ENCODE data around the gene FSTL5. TPM values are rescaled to one million over a fixed set of nuclear protein-coding genes. Genes with fewer than 3 reads are reported as not detected.

FSTL5 gene
- total RNA-seq, 1 donor: not detected

DNA sequence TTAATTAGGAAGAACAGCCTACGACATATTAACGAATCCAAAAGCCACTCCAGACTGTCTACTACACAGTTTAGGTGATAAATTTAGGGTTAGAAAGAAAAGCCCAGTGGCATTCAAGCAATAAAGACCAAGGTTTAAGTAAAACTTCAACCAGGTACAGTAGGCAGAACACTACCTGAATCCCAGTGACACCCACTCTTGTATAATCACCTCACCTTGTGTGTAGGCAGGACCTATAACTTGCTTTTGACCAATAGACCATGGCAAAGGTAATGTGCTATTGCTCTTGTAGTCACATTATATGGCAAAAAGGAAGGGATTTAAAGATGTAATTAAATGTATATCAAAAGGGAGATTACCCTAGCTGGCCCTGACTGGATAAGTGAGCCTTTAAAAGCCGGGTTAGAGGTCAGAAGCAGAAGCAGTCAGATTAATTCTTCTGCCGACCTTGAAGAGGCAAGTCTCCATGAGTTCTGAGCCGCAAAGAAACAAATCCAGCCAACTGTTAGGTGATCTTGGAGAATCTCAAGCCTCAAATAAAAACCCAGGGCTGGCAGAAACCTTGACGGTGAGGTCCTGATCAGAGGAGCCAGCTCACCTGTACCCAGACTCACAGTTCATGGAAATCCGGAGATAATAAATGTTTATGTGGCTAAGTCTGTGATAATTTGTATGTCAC, 8.8 kb downstream of the FSTL5 start:
- no peaks in the 10 kb centered on the region for H3K36me3 ChIP-seq (ENCODE audit: insufficient read depth, low read length)
- H3K9me3 ChIP-seq (ENCODE audit: low read depth, low read length): no peaks in the 10 kb centered on the region
- no peaks in the 10 kb centered on the region for H3K27me3 ChIP-seq (ENCODE audit: insufficient read depth, low read length)
- no peak overlapping the region for H3K4me3 ChIP-seq (ENCODE audit: insufficient read depth, low read length)
- H3K4me1 ChIP-seq (ENCODE audit: insufficient read depth, low read length): no peaks in the 10 kb centered on the region
- H3K4me2 ChIP-seq (ENCODE audit: insufficient read depth, low read length): no peak overlapping the region
- H3K27ac ChIP-seq (ENCODE audit: low read depth, low read length): no peak overlapping the region
- TF ChIP-seq, protein P1, sequence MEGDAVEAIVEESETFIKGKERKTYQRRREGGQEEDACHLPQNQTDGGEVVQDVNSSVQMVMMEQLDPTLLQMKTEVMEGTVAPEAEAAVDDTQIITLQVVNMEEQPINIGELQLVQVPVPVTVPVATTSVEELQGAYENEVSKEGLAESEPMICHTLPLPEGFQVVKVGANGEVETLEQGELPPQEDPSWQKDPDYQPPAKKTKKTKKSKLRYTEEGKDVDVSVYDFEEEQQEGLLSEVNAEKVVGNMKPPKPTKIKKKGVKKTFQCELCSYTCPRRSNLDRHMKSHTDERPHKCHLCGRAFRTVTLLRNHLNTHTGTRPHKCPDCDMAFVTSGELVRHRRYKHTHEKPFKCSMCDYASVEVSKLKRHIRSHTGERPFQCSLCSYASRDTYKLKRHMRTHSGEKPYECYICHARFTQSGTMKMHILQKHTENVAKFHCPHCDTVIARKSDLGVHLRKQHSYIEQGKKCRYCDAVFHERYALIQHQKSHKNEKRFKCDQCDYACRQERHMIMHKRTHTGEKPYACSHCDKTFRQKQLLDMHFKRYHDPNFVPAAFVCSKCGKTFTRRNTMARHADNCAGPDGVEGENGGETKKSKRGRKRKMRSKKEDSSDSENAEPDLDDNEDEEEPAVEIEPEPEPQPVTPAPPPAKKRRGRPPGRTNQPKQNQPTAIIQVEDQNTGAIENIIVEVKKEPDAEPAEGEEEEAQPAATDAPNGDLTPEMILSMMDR (IDR thresholded peaks at IDR 0.05; ENCODE audit: extremely low read depth, low read depth, low read length): no peak
- DNase-seq (ENCODE audit: insufficient read length, low spot score, missing footprints): no peak
- no peak overlapping the region for H2AFZ ChIP-seq (ENCODE audit: low read length)
- H3K79me2 ChIP-seq (ENCODE audit: insufficient read depth, low read length): no peaks in the 10 kb centered on the region
- no peaks in the 10 kb centered on the region for H4K20me1 ChIP-seq (ENCODE audit: insufficient read depth, low read length)

- Histone ChIP-seq H3K9me3 (ENCODE audit: low read depth, low read length) (no peaks in the 10 kb centered on the region), H4K20me1 (ENCODE audit: insufficient read depth, low read length) (no peaks in the 10 kb centered on the region), H2AFZ (ENCODE audit: low read length) (no peak overlapping the region), H3K4me3 (ENCODE audit: insufficient read depth, low read length) (no peak overlapping the region), H3K27ac (ENCODE audit: low read depth, low read length) (no peak overlapping the region), H3K4me1 (ENCODE audit: insufficient read depth, low read length) (no peaks in the 10 kb centered on the region), H3K79me2 (ENCODE audit: insufficient read depth, low read length) (no peaks in the 10 kb centered on the region), H3K4me2 (ENCODE audit: insufficient read depth, low read length) (no peak overlapping the region), H3K36me3 (ENCODE audit: insufficient read depth, low read length) (no peaks in the 10 kb centered on the region), H3K27me3 (ENCODE audit: insufficient read depth, low read length) (no peaks in the 10 kb centered on the region)
- TF ChIP-seq, protein P1 (IDR thresholded peaks at IDR 0.05; ENCODE audit: extremely low read depth, low read depth, low read length): no peak
- DNase-seq (ENCODE audit: insufficient read length, low spot score, missing footprints): no peak
Measured at GRCh38 chr4:162151850-162152249, 11.9 kb downstream of the FSTL5 start.

- H4K20me1 ChIP-seq (ENCODE audit: insufficient read depth, low read length): no peaks in the 10 kb centered on the region
Measured at GRCh38 chr4:162151386-162151785, 12.4 kb downstream of the FSTL5 start.

GRCh38 chr4:162149644-162150043, 14.2 kb downstream of the FSTL5 start:
- no peak overlapping the region for H3K4me2 ChIP-seq (ENCODE audit: insufficient read depth, low read length)
- no peak overlapping the region for H3K27ac ChIP-seq (ENCODE audit: low read depth, low read length)
- H3K79me2 ChIP-seq (ENCODE audit: insufficient read depth, low read length): no peaks in the 10 kb centered on the region
- no peaks in the 10 kb centered on the region for H3K9me3 ChIP-seq (ENCODE audit: low read depth, low read length)
- H3K4me1 ChIP-seq (ENCODE audit: insufficient read depth, low read length): no peaks in the 10 kb centered on the region
- no peaks in the 10 kb centered on the region for H3K27me3 ChIP-seq (ENCODE audit: insufficient read depth, low read length)
- no peak overlapping the region for H2AFZ ChIP-seq (ENCODE audit: low read length)
- DNase-seq (ENCODE audit: insufficient read length, low spot score, missing footprints): no peak
- no peaks in the 10 kb centered on the region for H4K20me1 ChIP-seq (ENCODE audit: insufficient read depth, low read length)
- TF ChIP-seq, protein P1 (IDR thresholded peaks at IDR 0.05; ENCODE audit: extremely low read depth, low read depth, low read length): no peak
- H3K4me3 ChIP-seq (ENCODE audit: insufficient read depth, low read length): no peak overlapping the region
- no peaks in the 10 kb centered on the region for H3K36me3 ChIP-seq (ENCODE audit: insufficient read depth, low read length)

More at GRCh38 chr4:162151386-162151785, 12.4 kb downstream of the FSTL5 start:
- Histone ChIP-seq H3K4me1 (ENCODE audit: insufficient read depth, low read length) (no peaks in the 10 kb centered on the region), H3K36me3 (ENCODE audit: insufficient read depth, low read length) (no peaks in the 10 kb centered on the region), H3K4me2 (ENCODE audit: insufficient read depth, low read length) (no peak overlapping the region), H3K9me3 (ENCODE audit: low read depth, low read length) (no peaks in the 10 kb centered on the region), H3K79me2 (ENCODE audit: insufficient read depth, low read length) (no peaks in the 10 kb centered on the region), H3K27me3 (ENCODE audit: insufficient read depth, low read length) (no peaks in the 10 kb centered on the region), H2AFZ (ENCODE audit: low read length) (no peak overlapping the region), H3K4me3 (ENCODE audit: insufficient read depth, low read length) (no peak overlapping the region), H3K27ac (ENCODE audit: low read depth, low read length) (no peak overlapping the region)
- no peak for DNase-seq (ENCODE audit: insufficient read length, low spot score, missing footprints)
- TF ChIP-seq, protein P1 (IDR thresholded peaks at IDR 0.05; ENCODE audit: extremely low read depth, low read depth, low read length): no peak

Measured in osteoblast (primary cell).